HEK293T (cell line): ENCODE data around the gene LRP2.

Experiments used
- BHLHE40 ChIP-seq: fragments of 450-650 bp; IDR thresholded peaks from 2 replicates; pipeline ENCODE4 v1.6.1; 2016; ENCODE audit warnings: mild to moderate bottlenecking, moderate library complexity, borderline replicate concordance
- TARDBP ChIP-seq: fragments of 450-650 bp; IDR thresholded peaks from 2 replicates; pipeline ENCODE4 v1.6.1; 2016

- TF ChIP-seq TARDBP = no peak
- TF ChIP-seq BHLHE40 = no peak
Measured at GRCh38 chr2:169173876-169174275, 188.5 kb downstream of the LRP2 start.
